Measurements from ENCODE around the gene TMEM183A.
A peak's percentile ranks its signal among the peaks of the same experiment; 100 is the strongest.

Gene TMEM183A

DNA sequence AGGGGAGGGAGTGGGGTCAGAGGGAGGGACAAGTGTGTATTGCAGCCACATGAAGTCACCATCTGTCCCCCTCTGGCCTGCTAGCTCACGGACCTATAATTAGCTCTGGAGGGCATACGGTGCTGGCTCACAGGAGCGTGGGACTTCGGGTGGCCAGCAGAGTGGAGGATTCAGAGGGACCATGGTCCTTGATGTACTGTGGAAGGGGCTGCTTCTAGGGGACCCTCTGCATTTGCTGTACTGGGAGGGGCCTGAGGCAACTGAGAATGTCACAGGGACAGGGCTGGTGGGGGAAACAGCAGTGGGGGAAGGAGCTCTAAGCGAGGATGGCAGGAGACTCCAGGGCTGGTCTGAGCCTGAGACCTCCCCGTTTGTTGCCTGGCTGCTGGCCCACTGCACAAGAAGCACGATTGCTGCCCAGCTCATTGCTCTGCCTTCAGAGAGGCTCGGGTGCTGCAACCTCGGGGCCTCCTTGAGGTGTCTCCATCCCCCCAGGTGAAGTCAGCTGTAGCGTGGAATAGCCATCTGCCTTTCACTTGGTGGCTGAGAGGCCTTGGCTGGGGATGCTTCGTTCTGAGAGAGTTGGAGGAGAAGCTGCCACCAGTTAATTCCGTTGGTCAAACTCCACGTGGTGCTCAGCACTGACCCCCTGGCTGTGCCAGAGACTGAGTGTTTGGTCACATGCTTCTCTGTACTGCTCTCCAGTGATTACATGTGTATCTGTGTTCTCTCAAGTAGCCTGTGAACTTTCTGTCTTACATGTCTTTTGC, 21.8 kb downstream of the TMEM183A start:
- DNase-seq (ENCODE audit: low read depth in 1 of 2, low spot score in 1 of 2): no peak

DNA sequence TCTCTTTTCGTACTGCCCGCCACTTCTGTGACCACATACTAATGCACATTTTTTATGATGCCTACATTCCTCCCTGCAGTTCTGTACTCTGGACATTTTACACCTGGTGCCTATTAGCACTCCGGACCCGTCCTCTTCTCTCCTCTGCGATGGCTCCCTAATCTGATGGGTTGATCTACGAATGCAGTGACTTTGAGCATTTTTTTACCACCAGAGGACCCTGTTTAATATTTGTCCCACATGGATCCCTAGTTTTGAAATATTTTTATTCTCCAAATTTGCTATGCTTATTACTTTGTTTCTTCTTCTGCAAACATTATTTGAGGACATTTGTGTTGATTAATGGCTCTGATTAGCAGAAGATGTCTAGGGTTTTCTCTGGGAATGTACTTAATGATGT, 24.3 kb downstream of the TMEM183A start:
- DNase-seq (ENCODE audit: low read depth in 1 of 2, low spot score in 1 of 2): no peak

- DNase-seq (ENCODE audit: low read depth in 1 of 2, low spot score in 1 of 2): no peak
Measured at GRCh38 chr1:203033287-203033686, 26.1 kb downstream of the TMEM183A start.

DNA sequence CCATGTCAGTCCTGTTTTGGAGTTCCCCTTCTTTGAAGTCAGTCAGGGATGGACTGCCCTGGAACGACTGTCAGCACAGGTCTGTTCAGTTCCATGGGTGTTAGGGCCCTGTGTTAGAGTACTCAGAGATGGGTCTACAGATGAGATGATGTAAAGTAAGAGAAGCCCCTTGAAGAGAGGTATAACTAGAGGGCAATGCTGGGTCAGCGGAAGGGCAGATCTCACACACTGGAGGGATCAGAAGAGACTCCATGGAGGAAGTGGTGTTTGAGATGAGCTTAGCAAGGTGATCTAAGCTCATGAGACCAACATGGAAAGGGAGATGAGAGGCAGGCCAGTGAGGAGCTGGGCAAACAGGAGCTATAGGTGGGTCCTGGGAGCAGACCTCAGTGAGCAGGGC, 26.7 kb downstream of the TMEM183A start:
- no peak for DNase-seq (ENCODE audit: low read depth in 1 of 2, low spot score in 1 of 2)

GRCh38 chr1:203034422-203035110, 27.4 kb downstream of the TMEM183A start:
- no peak for DNase-seq (ENCODE audit: low read depth in 1 of 2, low spot score in 1 of 2)

GRCh38 chr1:203035111-203036000, 28.2 kb downstream of the TMEM183A start:
- no peak for DNase-seq (ENCODE audit: low read depth in 1 of 2, low spot score in 1 of 2)

- DNase-seq (ENCODE audit: low read depth in 1 of 2, low spot score in 1 of 2): no peak
Measured at GRCh38 chr1:203036135-203036534, 29.0 kb downstream of the TMEM183A start.

- DNase-seq (ENCODE audit: low read depth in 1 of 2, low spot score in 1 of 2): no peak
Measured at GRCh38 chr1:203036537-203036936, 29.4 kb downstream of the TMEM183A start.

DNA sequence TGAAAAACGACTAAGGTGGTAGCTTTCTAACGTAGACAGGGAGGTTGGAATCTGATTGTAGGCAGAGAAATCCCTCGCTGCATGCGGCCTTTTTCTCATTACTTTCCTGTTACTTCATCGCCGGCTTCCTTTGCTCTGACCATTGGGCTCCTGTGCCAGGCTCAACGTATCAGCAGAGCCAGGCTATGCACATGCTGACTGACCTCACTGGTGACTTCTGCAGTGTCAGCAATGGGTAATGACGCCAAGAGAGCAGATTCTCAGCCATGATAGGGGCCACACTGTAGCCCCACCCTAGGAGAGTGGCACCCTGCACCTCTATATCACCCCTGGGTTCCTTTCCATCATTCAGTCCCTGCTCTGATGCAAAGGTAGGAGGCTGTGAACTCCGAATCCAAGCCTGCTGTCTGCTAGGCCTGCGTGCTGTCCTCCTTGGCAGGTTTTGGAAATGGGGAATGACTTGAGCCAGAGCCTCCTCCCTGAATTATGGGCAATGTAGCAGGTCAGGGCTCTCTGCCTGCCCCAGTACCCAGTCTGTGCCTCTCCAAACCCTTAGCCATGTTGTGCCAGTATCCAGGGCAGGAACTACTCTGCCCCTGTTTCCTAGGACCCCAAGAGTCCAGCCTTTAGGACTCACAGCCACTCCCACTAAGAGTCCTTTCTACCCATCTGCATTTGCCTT, 30.5 kb downstream of the TMEM183A start:
- no peak for DNase-seq (ENCODE audit: low read depth in 1 of 2, low spot score in 1 of 2)

- no peak for DNase-seq (ENCODE audit: low read depth in 1 of 2, low spot score in 1 of 2)
Measured at GRCh38 chr1:203038217-203038741, 31.1 kb downstream of the TMEM183A start.

- DNase-seq (ENCODE audit: low read depth in 1 of 2, low spot score in 1 of 2): peak; percentile 18 to 35
Measured at GRCh38 chr1:203038891-203039608, 31.9 kb downstream of the TMEM183A start.

GRCh38 chr1:203039609-203040512, 32.7 kb downstream of the TMEM183A start:
- no peak for DNase-seq (ENCODE audit: low read depth in 1 of 2, low spot score in 1 of 2)

DNA sequence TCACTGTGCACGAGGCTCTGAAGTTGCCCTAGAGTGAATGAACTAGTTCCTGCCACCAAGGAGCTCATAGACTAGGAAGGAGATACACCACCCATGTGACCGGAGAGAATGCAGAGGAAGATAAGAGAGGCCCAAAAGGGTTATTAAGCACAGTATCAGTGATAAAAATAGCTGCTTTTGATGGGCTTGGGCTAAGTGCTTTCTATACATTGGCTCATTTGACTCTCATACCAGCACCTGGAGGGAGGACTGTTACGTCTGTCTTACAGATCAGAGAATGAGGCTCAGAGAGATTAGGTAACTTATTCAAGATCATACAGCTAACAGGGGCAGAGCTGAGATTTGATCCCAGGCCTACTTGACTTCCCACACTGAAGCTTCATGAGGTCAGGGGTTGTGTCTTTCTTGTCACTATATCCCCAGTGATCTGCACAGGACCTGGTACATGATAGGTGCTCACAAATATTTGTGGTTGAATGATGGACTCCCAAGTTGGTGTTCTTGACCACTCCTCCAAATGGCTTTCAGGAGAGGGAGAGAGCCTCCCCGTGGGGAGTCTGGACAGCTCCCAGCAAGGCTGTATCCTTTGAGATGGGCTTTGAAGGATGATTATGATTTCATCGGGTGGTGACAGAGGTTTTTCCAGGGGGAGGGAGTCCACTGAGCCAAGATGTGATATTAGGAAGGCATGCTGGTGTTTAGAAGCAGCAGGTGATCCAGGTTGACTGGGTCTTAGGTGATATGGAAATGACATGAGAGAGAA, 33.5 kb downstream of the TMEM183A start:
- no peak for DNase-seq (ENCODE audit: low read depth in 1 of 2, low spot score in 1 of 2)

- DNase-seq (ENCODE audit: low read depth in 1 of 2, low spot score in 1 of 2): no peak
Measured at GRCh38 chr1:203041351-203041932, 34.3 kb downstream of the TMEM183A start.

DNA sequence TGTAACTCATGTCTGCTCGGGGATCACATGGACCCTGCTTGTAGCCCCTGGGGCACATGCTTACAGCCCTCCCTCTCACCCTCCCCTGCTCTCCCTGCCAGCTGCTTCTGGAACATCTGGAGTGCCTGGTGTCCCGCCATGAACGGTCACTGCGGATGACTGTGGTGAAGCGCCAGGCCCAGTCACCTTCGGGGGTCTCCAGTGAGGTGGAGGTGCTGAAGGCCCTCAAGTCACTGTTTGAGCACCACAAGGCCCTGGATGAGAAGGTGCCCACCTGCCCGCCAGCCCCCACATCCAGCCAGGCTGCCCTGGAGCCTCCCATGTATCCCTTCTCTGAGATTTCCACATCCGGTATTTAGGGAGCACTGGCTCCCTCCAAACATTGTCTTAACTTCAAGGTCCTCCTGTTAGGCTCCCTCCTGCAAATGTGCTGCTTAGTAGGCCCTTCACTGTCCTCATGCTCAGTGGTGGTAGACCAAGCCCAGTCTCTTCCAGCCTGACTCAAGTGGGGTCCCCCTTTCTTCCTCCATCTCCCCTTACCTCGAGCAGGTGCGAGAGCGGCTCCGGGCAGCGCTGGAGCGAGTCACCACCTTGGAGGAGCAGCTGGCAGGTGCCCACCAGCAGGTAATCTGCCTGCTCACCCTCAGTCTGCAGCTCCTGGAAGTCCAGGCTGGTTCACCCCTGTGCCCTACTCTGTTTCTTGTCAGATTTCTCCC, 36.8 kb downstream of the TMEM183A start:
- no peak for DNase-seq (ENCODE audit: low read depth in 1 of 2, low spot score in 1 of 2)

DNA sequence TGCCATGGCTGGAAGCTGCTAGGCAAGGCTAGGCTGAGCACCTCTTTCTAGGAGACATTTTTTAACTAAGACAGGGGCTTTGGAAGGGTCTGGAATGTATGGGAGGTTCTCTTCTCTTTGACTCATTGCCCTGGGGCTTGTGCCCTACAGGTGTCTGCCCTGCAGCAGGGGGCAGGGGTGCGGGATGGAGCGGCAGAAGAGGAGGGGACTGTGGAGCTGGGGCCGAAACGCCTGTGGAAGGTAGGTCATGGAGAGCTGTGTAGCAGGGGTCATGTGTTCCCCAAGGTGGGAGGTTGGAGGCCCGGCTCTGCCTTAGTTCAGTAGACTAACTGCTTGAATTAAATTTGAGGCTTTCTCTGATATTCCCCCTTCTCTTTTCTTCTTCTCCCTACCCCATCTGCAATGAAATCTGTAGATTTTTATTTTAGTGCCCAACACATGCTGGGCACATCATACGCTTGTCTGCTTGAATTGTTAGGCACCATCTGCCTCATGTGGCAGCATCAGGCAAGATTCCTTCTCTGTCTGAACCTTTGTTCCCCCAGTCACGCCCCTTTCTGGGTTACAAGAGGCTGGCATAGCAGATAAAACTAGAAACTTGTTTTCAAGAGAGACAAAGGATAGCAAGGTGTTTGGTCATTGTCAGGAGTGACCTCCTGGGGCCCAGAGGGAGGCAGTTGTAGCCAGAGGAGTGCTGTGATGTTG, 37.5 kb downstream of the TMEM183A start:
- no peak for DNase-seq (ENCODE audit: low read depth in 1 of 2, low spot score in 1 of 2)

DNA sequence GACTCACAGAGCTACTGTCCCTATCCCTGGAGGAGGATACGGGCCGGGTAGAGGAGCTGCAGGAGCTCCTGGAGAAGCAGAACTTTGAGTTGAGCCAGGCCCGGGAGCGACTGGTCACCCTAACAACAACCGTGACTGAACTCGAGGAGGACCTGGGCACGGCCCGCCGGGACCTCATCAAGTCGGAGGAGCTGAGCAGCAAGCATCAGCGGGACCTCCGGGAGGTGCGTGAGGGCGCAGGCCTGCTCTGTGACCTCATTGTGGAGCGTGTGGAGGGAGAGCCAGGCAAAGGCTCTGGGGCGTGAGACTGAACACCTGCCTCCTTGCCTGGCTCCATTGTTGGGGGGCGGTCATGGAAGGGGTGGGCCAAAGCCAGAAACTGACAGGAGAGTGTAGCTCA, 38.2 kb downstream of the TMEM183A start:
- no peak for DNase-seq (ENCODE audit: low read depth in 1 of 2, low spot score in 1 of 2)

Measured in activated T-helper 1 cell treated with anti-CD3 and anti-CD28 coated beads, Interleukin-2, amount 50 U/mL, for 16 hours (primary cell).